NT2/D1 (cell line): ENCODE measurements around the gene PPP3CA.

ENCODE experiments used
- SUZ12 ChIP-seq: IDR thresholded peaks from 2 replicates; pipeline ENCODE4 v1.6.1; 2011; ENCODE audit not compliant: insufficient read length, insufficient read depth; ENCODE audit errors: extremely low read depth
- YY1 ChIP-seq: IDR thresholded peaks from 2 replicates; pipeline ENCODE4 v1.6.1; 2011; ENCODE audit not compliant: insufficient read length, insufficient read depth
- ZNF274 ChIP-seq: IDR thresholded peaks from 2 replicates; pipeline ENCODE4 v1.6.1; 2011; ENCODE audit warnings: mild to moderate bottlenecking, low read depth, low read length

GRCh38 chr4:101253121-101253520 lies 94.2 kb downstream of the PPP3CA start:
- TF ChIP-seq YY1: no peak
- TF ChIP-seq ZNF274: no peak
- TF ChIP-seq SUZ12: no peak
